Upper lobe of right lung (tissue), 1 donor: ENCODE results near the gene CACNA2D4. TPM values are rescaled to one million over a fixed set of nuclear protein-coding genes. Genes with fewer than 3 reads are reported as not detected.

Source experiments
- ATAC-seq: fragments of 200-7000 bp; cut with Tn5 transposase; one replicate; pipeline ENCODE4 v1.9.1; 2020; ENCODE audit warnings: mild to moderate bottlenecking, moderate library complexity
- DNase-seq: peaks from one replicate; pipeline ENCODE4 v3.0.0-alpha.2; 2020
- H3K27ac ChIP-seq: fragments of 200-600 bp; one replicate; pipeline ENCODE4 v1.8.0; 2022
- H3K27me3 ChIP-seq: fragments of 200-600 bp; one replicate; pipeline ENCODE4 v1.8.0; 2022; ENCODE audit warnings: mild to moderate bottlenecking
- H3K36me3 ChIP-seq: fragments of 200-600 bp; one replicate; pipeline ENCODE4 v1.8.0; 2022
- H3K4me1 ChIP-seq: fragments of 200-600 bp; one replicate; pipeline ENCODE4 v1.8.0; 2022
- H3K4me3 ChIP-seq: fragments of 200-600 bp; one replicate; pipeline ENCODE4 v1.8.0; 2022; ENCODE audit warnings: mild to moderate bottlenecking
- H3K9me3 ChIP-seq: fragments of 200-600 bp; one replicate; pipeline ENCODE4 v1.8.0; 2022
- intact Hi-C: fragments of 100-400 bp; cut with DNase I; formaldehyde crosslinking; loops from one replicate; pipeline ENCODE4 v1.11.0; 2022
- total RNA-seq: library from RNA; stranded (reverse); fragmentation: NEBNext Ultra II Directional; extraction: Animal tissue kit (Norgen Biotek cat#: 25700); gene quantifications from one replicate; pipeline ENCODE4 v1.2.1, GENCODE V29; 2021
- TF ChIP-seq, protein P1 (sequence below): fragments of 200-600 bp; IDR thresholded peaks from one replicate; pipeline ENCODE4 v1.8.0; 2022; ENCODE audit warnings: antibody characterized with exemption
- donor health status: DM: no; HTN: yes; CAD: no; lungs with severe emphysema.

CACNA2D4 gene
- total RNA-seq, 1 donor from 2014 or later = 5.5 TPM

DNA sequence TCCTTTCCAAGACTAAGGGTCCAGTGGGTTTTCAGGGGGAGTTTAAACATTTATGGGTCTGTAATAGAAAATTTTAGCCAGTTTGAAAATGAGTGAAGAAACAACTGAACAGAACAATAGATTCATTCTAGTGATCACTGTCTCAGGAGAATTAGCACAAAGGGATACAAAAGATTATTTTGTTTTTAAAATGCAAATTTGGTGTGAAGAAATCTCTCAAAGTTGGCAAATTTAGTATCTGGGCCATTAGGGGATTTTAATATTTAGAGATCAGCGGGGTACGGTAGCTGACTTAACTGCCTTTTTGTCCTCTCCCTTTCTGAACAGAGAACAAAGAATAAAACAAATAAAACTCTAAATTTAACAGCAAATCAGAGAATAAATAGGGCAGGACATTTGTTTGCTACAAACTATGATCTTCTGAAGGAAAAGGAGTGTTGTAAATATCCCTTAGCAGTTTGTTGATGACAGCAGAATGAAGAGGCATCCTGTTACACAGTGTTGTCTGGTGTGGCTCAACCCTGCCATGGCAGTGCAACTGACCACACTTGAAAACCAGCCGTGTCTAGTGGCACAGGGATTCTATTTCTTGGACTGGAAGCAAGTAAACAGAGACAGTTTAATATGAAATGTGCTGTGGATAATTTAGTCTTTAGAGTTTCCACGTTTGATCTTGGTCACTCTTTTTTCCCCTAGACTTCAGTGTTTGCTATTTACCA lies 144.4 kb downstream of the CACNA2D4 start:
- DNase-seq (no peak), ATAC-seq (no peak)
- H3K27ac ChIP-seq = no peak overlapping the region
- H3K4me1 ChIP-seq = peaks cover 4% of the 10 kb centered on the region
- intact Hi-C loops = no loop called here
- peaks cover 17% of the 10 kb centered on the region for H3K36me3 ChIP-seq
- H3K9me3 ChIP-seq = no peaks in the 10 kb centered on the region
- TF ChIP-seq, protein P1, sequence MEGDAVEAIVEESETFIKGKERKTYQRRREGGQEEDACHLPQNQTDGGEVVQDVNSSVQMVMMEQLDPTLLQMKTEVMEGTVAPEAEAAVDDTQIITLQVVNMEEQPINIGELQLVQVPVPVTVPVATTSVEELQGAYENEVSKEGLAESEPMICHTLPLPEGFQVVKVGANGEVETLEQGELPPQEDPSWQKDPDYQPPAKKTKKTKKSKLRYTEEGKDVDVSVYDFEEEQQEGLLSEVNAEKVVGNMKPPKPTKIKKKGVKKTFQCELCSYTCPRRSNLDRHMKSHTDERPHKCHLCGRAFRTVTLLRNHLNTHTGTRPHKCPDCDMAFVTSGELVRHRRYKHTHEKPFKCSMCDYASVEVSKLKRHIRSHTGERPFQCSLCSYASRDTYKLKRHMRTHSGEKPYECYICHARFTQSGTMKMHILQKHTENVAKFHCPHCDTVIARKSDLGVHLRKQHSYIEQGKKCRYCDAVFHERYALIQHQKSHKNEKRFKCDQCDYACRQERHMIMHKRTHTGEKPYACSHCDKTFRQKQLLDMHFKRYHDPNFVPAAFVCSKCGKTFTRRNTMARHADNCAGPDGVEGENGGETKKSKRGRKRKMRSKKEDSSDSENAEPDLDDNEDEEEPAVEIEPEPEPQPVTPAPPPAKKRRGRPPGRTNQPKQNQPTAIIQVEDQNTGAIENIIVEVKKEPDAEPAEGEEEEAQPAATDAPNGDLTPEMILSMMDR = no peak
- H3K4me3 ChIP-seq = no peak overlapping the region
- no peaks in the 10 kb centered on the region for H3K27me3 ChIP-seq

DNA sequence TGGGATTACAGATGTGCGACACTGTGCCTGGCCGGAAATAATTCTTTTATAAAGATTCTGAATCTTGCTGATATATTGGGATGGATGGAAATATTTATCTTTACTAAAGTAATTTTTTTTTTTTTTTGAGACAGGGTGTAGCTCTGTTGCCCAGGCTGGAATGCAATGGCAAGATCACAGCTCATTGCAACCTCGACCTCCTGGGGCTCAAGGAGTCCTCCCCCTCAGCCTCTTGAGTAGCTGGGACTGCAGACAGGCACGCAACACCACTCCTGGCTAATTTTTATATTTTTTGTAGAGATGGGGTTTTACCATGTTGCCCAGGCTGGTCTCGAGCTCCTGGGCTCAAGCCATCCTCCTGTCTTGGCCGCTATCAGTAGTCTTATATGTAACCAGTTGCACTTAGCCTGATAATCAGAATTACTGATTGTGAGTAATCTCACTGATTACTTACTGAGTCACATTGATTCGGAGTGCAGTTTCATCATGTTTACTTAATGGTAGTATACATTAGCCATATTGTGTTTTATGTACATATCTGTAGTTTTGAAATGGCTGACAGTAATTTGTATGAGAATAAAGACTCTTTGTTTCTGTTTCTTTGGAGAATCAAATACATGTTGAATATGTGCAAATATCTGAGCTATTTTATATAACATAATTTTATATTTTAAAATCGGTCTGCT lies 148.5 kb downstream of the CACNA2D4 start:
- intact Hi-C loops = no loop called here
- no peaks in the 10 kb centered on the region for H3K4me1 ChIP-seq
- no peaks in the 10 kb centered on the region for H3K27me3 ChIP-seq
- TF ChIP-seq, protein P1 = no peak
- no peaks in the 10 kb centered on the region for H3K9me3 ChIP-seq
- no peak overlapping the region for H3K4me3 ChIP-seq
- ATAC-seq = no peak
- H3K36me3 ChIP-seq = peaks cover 13% of the 10 kb centered on the region
- no peak overlapping the region for H3K27ac ChIP-seq
- DNase-seq = no peak

DNA sequence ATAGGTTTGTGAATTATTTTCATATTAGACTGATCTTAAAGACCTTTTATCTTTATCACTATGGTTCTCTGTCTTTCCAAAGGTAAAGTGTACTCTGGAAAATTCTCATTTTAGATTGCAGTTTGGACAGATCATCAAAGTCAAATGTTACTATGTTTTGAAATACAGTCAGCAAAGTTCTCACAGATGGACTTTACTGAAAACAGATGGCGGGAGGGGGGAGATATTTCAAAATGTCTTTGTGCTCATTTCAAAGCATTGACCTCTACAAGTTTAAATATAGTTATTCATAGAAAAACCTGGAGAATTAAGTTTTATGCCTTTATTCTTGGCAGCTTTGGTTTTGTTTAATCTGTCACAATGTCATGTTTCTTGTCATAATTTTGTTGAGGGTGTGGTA lies 149.8 kb downstream of the CACNA2D4 start:
- H3K36me3 ChIP-seq = peaks cover 9% of the 10 kb centered on the region
- intact Hi-C loops = no loop called here
- no peak overlapping the region for H3K27ac ChIP-seq
- TF ChIP-seq, protein P1 = no peak
- H3K4me1 ChIP-seq = no peaks in the 10 kb centered on the region
- H3K27me3 ChIP-seq = no peaks in the 10 kb centered on the region
- no peak for ATAC-seq
- no peak for DNase-seq
- H3K9me3 ChIP-seq = no peaks in the 10 kb centered on the region
- H3K4me3 ChIP-seq = no peak overlapping the region

DNA sequence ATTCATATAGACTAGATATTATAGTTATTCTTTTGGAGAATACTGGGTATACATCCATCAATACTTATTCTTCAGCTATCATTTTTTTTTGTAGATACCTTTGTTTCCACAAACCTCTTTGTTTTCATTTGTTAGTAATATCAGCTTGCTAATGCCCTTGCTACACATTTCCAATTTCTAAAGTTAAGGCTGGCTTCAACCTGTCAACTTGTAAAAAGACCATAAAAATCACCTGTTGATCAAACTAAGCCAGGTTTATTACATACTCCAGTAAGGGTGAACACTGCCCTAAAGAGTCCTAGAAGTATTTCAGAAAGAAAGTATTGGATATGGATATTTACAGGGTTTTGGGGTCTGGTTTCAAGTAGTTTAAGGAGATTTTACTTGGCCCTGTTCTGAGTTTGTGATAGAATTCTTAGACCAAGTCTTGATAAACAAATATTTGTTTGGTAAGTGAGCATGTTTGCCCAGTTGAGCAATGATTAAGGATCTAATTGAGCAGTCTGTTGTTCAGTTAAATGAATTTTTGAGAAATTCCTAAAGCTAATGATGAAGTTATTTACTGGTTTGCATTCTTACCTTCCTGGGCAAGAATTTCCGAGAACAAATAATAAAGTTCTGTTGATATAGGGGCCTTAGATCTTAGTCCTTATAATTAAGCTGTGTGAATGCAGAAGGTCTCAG lies 150.9 kb downstream of the CACNA2D4 start:
- intact Hi-C loops = no loop called here
- Histone ChIP-seq H3K4me1 (no peaks in the 10 kb centered on the region), H3K36me3 (no peaks in the 10 kb centered on the region), H3K27me3 (no peaks in the 10 kb centered on the region), H3K9me3 (no peaks in the 10 kb centered on the region), H3K27ac (no peak overlapping the region), H3K4me3 (no peak overlapping the region)
- DNase-seq = no peak
- TF ChIP-seq, protein P1 = no peak
- ATAC-seq = no peak

DNA sequence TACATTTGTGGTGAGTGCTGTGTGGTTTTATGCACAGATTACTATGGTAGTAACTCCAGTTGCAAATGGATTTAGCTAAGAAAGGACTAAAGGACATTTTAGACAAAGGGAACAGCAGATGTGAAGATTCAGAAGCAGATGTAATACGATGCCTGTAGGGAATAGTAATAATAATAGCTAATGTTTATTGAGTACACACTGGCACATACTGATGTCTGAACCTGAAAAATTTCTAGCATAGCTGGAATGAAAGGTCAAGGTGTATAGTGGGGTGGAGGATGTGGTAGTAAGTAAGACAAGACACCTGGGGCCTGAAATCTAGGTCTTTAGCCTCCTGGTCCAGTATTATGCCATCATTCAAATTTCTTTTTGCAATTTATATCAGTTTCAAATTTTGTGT lies 152.3 kb downstream of the CACNA2D4 start:
- H3K27me3 ChIP-seq = no peaks in the 10 kb centered on the region
- TF ChIP-seq, protein P1 = no peak
- H3K4me1 ChIP-seq = no peaks in the 10 kb centered on the region
- no peaks in the 10 kb centered on the region for H3K36me3 ChIP-seq
- no peaks in the 10 kb centered on the region for H3K9me3 ChIP-seq
- no peak overlapping the region for H3K27ac ChIP-seq
- H3K4me3 ChIP-seq = no peak overlapping the region
- ATAC-seq (no peak), DNase-seq (no peak)
- intact Hi-C loops = no loop called here
